ENCODE data around the gene C2orf92. TPM values are rescaled to one million over a fixed set of nuclear protein-coding genes. Genes with fewer than 3 reads are reported as not detected.
A peak's percentile ranks its signal among the peaks of the same experiment; 100 is the strongest.
"Not testable (repeated sequence)": the region's sequence is repeated elsewhere in the genome, so short reads cannot be mapped to it uniquely, and the experiment has no call there.

Gene C2orf92
- polyA plus RNA-seq, 4 donors = 5.2 to 25.6 (median 13.6) TPM

GRCh38 chr2:97688062-97688827, 18.7 kb downstream of the C2orf92 start:
- DNase-seq (ENCODE audit: low read depth in 4 of 4, low spot score in 2 of 4) = no peak

GRCh38 chr2:97691166-97691565, 21.7 kb downstream of the C2orf92 start:
- DNase-seq (ENCODE audit: low read depth in 4 of 4, low spot score in 2 of 4) = no peak

GRCh38 chr2:97693476-97693875, 24.0 kb downstream of the C2orf92 start:
- DNase-seq (ENCODE audit: low read depth in 4 of 4, low spot score in 2 of 4) = no peak

- DNase-seq (ENCODE audit: low read depth in 4 of 4, low spot score in 2 of 4) = no peak
Measured at GRCh38 chr2:97695744-97696143, 26.2 kb downstream of the C2orf92 start.

GRCh38 chr2:97697252-97698235, 28.0 kb downstream of the C2orf92 start:
- DNase-seq (ENCODE audit: low read depth in 4 of 4, low spot score in 2 of 4) = peak in 3 of 4 donors; percentile 47 to 72 (median 67)

- no peak for DNase-seq (ENCODE audit: low read depth in 4 of 4, low spot score in 2 of 4)
Measured at GRCh38 chr2:97698530-97698929, 29.0 kb downstream of the C2orf92 start.

- DNase-seq (ENCODE audit: low read depth in 4 of 4, low spot score in 2 of 4) = peak in 1 of 4 donors; percentile 59
Measured at GRCh38 chr2:97699765-97700444, 30.4 kb downstream of the C2orf92 start.

GRCh38 chr2:97701186-97701585, 31.7 kb downstream of the C2orf92 start:
- DNase-seq (ENCODE audit: low read depth in 4 of 4, low spot score in 2 of 4) = no peak

GRCh38 chr2:97701851-97702465, 32.4 kb downstream of the C2orf92 start:
- no peak for DNase-seq (ENCODE audit: low read depth in 4 of 4, low spot score in 2 of 4)

GRCh38 chr2:97702731-97703470, 33.4 kb downstream of the C2orf92 start:
- DNase-seq (ENCODE audit: low read depth in 4 of 4, low spot score in 2 of 4) = no peak

GRCh38 chr2:97703741-97704140, 34.2 kb downstream of the C2orf92 start:
- no peak for DNase-seq (ENCODE audit: low read depth in 4 of 4, low spot score in 2 of 4)

GRCh38 chr2:97704989-97705388, 35.5 kb downstream of the C2orf92 start:
- DNase-seq (ENCODE audit: low read depth in 4 of 4, low spot score in 2 of 4) = no peak

- no peak for DNase-seq (ENCODE audit: low read depth in 4 of 4, low spot score in 2 of 4)
Measured at GRCh38 chr2:97706112-97706511, 36.6 kb downstream of the C2orf92 start.

- DNase-seq (ENCODE audit: low read depth in 4 of 4, low spot score in 2 of 4) = no peak
Measured at GRCh38 chr2:97706708-97707345, 37.3 kb downstream of the C2orf92 start.

GRCh38 chr2:97707362-97708047, 38.0 kb downstream of the C2orf92 start:
- no peak for DNase-seq (ENCODE audit: low read depth in 4 of 4, low spot score in 2 of 4)

- DNase-seq (ENCODE audit: low read depth in 4 of 4, low spot score in 2 of 4) = no peak
Measured at GRCh38 chr2:97708048-97708380, 38.5 kb downstream of the C2orf92 start.

GRCh38 chr2:97708608-97709007, 39.1 kb downstream of the C2orf92 start:
- no peak for DNase-seq (ENCODE audit: low read depth in 4 of 4, low spot score in 2 of 4)

- no peak for DNase-seq (ENCODE audit: low read depth in 4 of 4, low spot score in 2 of 4)
Measured at GRCh38 chr2:97711394-97711711, 41.8 kb downstream of the C2orf92 start.

- DNase-seq (ENCODE audit: low read depth in 4 of 4, low spot score in 2 of 4) = not testable (repeated sequence)
Measured at GRCh38 chr2:97712175-97712574, 42.7 kb downstream of the C2orf92 start.
